22Rv1 (cell line): ENCODE measurements around the gene HORMAD2.

Experiments
- CTCF ChIP-seq: fragments of 450-650 bp; IDR thresholded peaks from 2 replicates; pipeline ENCODE4 v1.5.1; 2017; ENCODE audit warnings: mild to moderate bottlenecking
- ZFX ChIP-seq: fragments of 450-650 bp; IDR thresholded peaks from 2 replicates; pipeline ENCODE4 v1.6.1; 2017; ENCODE audit warnings: antibody characterized with exemption, borderline replicate concordance

GRCh38 chr22:30044881-30045493, 35.3 kb upstream of the HORMAD2 start:
- TF ChIP-seq CTCF (no peak), ZFX (no peak)
